Pancreas (tissue), 10 donors: ENCODE data around the gene DBP. TPM values are rescaled to one million over a fixed set of nuclear protein-coding genes. Genes with fewer than 3 reads are reported as not detected.
"Not testable (repeated sequence)": the region's sequence is repeated elsewhere in the genome, so short reads cannot be mapped to it uniquely, and the experiment has no call there.

ENCODE experiments used
- ATAC-seq, 4 donors: fragments of 200-7000 bp; cut with Tn5 transposase; one replicate each; pipeline versions ENCODE4 v1.8.0 to v1.9.1; 2020; ENCODE audit warnings: mild to moderate bottlenecking in 4 of 4, moderate library complexity in 4 of 4
- DNase-seq, 6 donors: peaks; one replicate each; pipeline ENCODE4 v3.0.0-alpha.2; 2020
- FAIRE-seq: peaks from 2 replicates; lab custom pipeline; 2012; peaks lifted over from hg19 to GRCh38; lab: Jason Lieb, UNC
- H3K27ac ChIP-seq, 4 donors: fragments of 200-600 bp; sonication (generic); 1 replicate in 3 of 4; 2 replicates in 1 of 4; pipeline versions ENCODE4 v1.5.0 to v1.8.0; 2020
- H3K27me3 ChIP-seq, 4 donors: fragments of 200-600 bp; one replicate each; pipeline ENCODE4 v1.8.0; 2021
- H3K36me3 ChIP-seq, 3 donors: fragments of 200-600 bp; sonication (generic) in 1 of 3; one replicate each; pipeline versions ENCODE4 v1.5.0 to v1.8.0; 2020 to 2021
- H3K4me1 ChIP-seq, 3 donors: fragments of 200-600 bp; one replicate each; pipeline ENCODE4 v1.8.0; 2021
- H3K4me3 ChIP-seq, 4 donors: fragments of 200-600 bp; sonication (generic) in 2 of 4; one replicate each; pipeline versions ENCODE4 v1.5.0 to v1.8.0; 2020 to 2021
- H3K9me3 ChIP-seq, 4 donors: fragments of 200-600 bp; one replicate each; pipeline ENCODE4 v1.8.0; 2021
- WGBS, 2 donors: extraction: QIAGEN DNeasy Blood & Tissue Kit; methylation state at CpG; one replicate each; pipeline ENCODE4 v1.1.7; 2013; 5-methylcytosine and 5-hydroxymethylcytosine counted together
- intact Hi-C, 3 donors: fragments of 100-400 bp; cut with DNase I; formaldehyde crosslinking; loops; one replicate each; pipeline versions ENCODE4 v1.11.1 to v1.14.2; 2022
- polyA plus RNA-seq, 2 donors: library from polyadenylated mRNA; stranded (reverse); fragments of 200-250 nt; gene quantifications; one replicate each; pipeline ENCODE4 v1.2.3, GENCODE V29; 2013
- total RNA-seq, 6 donors: library from RNA; stranded (reverse); fragmentation: NEBNext Ultra II Directional in 4 of 6; extraction: Animal tissue kit (Norgen Biotek cat#: 25700) in 4 of 6; gene quantifications; one replicate each; pipeline versions ENCODE4 v1.2.1 to v1.2.4, GENCODE V29; 2021 to 2023
- TF ChIP-seq, protein P1 (sequence below), 4 donors: fragments of 200-600 bp; sonication (generic) in 3 of 4; IDR thresholded peaks; one replicate each; pipeline versions ENCODE4 v1.5.0 to v1.8.0; 2021; ENCODE audit warnings: antibody characterized with exemption in 4 of 4
- donor health status: healthy with polysubstance abuse.
- donor health status: DM: no; HTN: no; CAD: no; lungs with moderate emphysema.
- donor health status: DM: no; HTN: no; CAD: no.
- donor health status: control.
- donor health status: control.
- donor health status: Bipolar disorder and iron deficiency.
- donor health status: DM: yes; HTN: yes; CAD: no.
- donor health status: DM: no; HTN: no; CAD: no.
- donor health status: DM: no; HTN: no; CAD: no.
- donor health status: DM: yes; HTN: yes; CAD: no.

The DBP gene, protein sequence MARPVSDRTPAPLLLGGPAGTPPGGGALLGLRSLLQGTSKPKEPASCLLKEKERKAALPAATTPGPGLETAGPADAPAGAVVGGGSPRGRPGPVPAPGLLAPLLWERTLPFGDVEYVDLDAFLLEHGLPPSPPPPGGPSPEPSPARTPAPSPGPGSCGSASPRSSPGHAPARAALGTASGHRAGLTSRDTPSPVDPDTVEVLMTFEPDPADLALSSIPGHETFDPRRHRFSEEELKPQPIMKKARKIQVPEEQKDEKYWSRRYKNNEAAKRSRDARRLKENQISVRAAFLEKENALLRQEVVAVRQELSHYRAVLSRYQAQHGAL
- total RNA-seq (1 to 10 TPM; 3.3 to 8.3 (median 6.5) TPM), polyA plus RNA-seq (10 to 100 TPM in 1 of 2 donors, 1 to 10 TPM in 1; 4.7 to 11.4 TPM)

DNA sequence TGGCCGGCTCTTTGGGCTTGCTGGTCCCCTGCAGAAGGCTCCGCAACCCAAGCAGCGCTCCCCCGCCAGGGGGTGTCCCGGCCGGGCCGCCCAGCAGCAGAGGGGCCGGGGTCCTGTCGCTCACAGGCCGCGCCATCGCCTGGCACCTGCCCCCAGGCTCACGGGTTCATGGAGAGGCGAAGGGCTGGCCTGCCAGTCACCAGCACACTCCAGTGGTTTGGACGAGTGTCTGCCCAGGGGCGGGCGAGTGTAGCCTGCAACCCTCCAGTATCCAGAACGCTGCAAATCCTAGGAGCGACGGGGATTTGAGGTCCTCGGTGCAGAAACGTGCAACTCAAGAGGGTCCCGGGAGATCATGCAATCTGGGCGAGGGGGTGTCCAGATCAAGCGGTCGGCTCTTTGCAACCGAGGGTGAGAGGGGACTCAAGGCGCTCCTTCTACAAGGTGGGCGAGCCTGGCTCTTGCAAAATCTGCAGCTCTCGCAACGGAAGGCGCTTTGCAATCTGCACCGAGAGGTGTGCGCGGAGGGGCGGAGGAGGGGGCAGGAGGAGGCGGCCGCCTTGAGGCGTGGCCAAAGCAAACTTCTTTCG is at the start of gene DBP:
Gene DBP (minus strand): TSS at position 521 of the 590 bp plus-strand sequence. CDS start 385 bp downstream, at position 136.
- no peak for FAIRE-seq
- Histone ChIP-seq H3K36me3 (no peaks in the 10 kb centered on the region), H3K27ac (peak within 1 kb of the TSS; percentile 90 to 97 (median 92)), H3K4me1 (peaks cover 18 to 24% (median 21%) of the 10 kb centered on the region in 3 donors), H3K27me3 (no peaks in the 10 kb centered on the region), H3K4me3 (peak within 1 kb of the TSS; percentile 33 to 84 (median 68)), H3K9me3 (no peaks in the 10 kb centered on the region)
- peak in 5 of 6 donors; percentile 70 to 88 (median 76) for DNase-seq
- TF ChIP-seq, protein P1, sequence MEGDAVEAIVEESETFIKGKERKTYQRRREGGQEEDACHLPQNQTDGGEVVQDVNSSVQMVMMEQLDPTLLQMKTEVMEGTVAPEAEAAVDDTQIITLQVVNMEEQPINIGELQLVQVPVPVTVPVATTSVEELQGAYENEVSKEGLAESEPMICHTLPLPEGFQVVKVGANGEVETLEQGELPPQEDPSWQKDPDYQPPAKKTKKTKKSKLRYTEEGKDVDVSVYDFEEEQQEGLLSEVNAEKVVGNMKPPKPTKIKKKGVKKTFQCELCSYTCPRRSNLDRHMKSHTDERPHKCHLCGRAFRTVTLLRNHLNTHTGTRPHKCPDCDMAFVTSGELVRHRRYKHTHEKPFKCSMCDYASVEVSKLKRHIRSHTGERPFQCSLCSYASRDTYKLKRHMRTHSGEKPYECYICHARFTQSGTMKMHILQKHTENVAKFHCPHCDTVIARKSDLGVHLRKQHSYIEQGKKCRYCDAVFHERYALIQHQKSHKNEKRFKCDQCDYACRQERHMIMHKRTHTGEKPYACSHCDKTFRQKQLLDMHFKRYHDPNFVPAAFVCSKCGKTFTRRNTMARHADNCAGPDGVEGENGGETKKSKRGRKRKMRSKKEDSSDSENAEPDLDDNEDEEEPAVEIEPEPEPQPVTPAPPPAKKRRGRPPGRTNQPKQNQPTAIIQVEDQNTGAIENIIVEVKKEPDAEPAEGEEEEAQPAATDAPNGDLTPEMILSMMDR (IDR thresholded peaks at IDR 0.05) = no peak
- peak in 3 of 4 donors; percentile 2 to 6 (median 5) for ATAC-seq
- intact Hi-C loops = no loop called here
- 0 to 1% methylated on average over 40 of the region's 40 CpGs for WGBS, 2 donors

DNA sequence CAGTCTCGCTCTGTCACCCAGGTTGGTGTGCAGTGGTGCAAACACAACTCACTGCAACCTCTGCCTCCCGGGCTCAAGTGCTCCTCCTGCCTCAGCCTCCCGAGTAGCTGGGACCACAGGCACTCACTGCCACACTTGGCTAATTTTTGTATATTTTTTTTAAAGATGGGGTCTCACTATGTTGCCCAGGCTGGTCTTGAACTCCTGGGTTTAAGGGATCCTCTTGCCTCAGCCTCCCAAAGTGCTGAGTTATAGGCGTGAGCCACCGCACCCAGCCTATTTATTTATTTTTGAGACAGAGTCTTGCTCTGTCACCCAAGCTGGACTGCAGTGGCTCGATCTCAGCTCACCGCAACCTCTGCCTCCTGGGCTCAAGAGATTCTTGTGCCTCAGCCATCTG is 49.5 kb upstream of the DBP start:
- FAIRE-seq, H3K4me3 ChIP-seq, H3K27ac ChIP-seq, ATAC-seq, H3K9me3 ChIP-seq, intact Hi-C loops, H3K36me3 ChIP-seq, H3K27me3 ChIP-seq, DNase-seq, H3K4me1 ChIP-seq: not testable (repeated sequence)
- WGBS, 2 donors = 93 to 95% methylated on average over 7 of the region's 7 CpGs

DNA sequence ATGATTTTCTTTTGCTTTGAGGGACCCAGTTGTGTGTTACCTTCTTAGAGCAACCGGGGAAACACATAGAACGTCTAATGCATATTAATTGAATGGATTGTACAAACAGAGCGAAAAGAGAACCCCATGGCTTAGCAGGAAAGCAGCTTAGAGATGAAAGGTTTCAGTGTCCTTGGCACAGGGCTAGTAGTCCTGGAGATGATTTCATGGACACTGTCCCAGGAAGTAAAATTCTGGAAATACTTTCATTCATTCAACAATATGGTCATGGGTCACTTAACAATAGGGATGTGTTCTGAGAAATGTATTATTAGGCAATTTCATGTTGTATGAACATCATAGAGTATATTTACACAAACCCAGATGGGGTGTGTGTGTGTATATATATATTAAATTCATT is 48.9 kb upstream of the DBP start:
- H3K9me3 ChIP-seq = no peaks in the 10 kb centered on the region
- no peak overlapping the region for H3K27ac ChIP-seq
- ATAC-seq (no peak), DNase-seq (no peak), FAIRE-seq (no peak)
- TF ChIP-seq, protein P1 (IDR thresholded peaks at IDR 0.05) = no peak
- no peaks in the 10 kb centered on the region for H3K36me3 ChIP-seq
- peaks cover 0 to 4% (median 0%) of the 10 kb centered on the region in 3 donors for H3K4me1 ChIP-seq
- no peak overlapping the region for H3K4me3 ChIP-seq
- intact Hi-C loops = no loop called here
- WGBS, 2 donors = 90 to 94% methylated on average over 3 of the region's 3 CpGs
- H3K27me3 ChIP-seq = no peaks in the 10 kb centered on the region

DNA sequence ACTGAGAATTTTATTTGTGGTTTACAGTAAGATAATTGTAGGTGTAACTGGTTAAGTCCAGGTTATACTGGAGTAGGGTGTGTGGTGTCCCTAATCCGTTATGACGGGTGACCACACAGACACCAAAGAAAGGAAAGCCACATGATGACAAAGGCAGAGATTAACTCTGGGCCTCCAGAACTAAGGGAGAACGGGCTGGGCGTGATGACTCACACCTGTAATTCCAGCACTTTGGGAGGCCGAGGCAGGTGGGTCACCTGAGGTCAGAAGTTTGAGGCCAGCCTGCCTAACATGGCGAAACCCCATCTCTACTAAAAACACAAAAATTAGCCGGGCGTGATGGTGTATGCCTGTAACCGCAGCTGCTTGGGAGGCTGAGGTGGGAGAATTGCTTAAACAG is 48.4 kb upstream of the DBP start:
- FAIRE-seq = no peak
- DNase-seq = no peak

DNA sequence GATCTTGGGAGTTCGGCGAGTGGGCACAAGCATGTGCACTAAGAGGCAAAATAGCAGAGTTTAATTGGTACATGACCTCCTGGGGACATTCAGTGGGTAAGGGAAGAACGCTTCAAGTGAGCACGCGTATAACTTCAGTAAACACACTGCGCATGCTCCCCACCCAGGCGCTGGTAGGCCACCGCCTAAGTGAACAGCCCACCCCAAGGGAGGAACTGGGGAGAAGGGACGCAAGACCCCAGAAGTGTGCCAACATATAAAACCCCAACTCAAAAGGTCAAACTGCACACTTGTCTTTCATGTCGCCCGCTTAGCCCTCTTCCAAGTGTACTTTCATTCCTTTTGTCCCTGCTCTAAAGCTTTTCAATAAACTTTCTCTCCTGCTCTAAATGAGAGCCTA is 46.2 kb upstream of the DBP start:
- FAIRE-seq = no peak
- no peak overlapping the region for H3K27ac ChIP-seq
- no peak for ATAC-seq
- H3K4me1 ChIP-seq = peaks cover 0 to 9% (median 5%) of the 10 kb centered on the region in 3 donors
- TF ChIP-seq, protein P1 (IDR thresholded peaks at IDR 0.05) = no peak
- H3K27me3 ChIP-seq = no peaks in the 10 kb centered on the region
- no peak overlapping the region for H3K4me3 ChIP-seq
- H3K36me3 ChIP-seq = no peaks in the 10 kb centered on the region
- intact Hi-C loops = no loop called here
- 82 to 85% methylated on average over 10 to 11 of the region's 11 CpGs for WGBS, 2 donors
- DNase-seq = no peak
- no peaks in the 10 kb centered on the region for H3K9me3 ChIP-seq

More for the DNA sequence above, 48.4 kb upstream of the DBP start:
- intact Hi-C loops = no loop called here
- no peak overlapping the region for H3K4me3 ChIP-seq
- no peaks in the 10 kb centered on the region for H3K9me3 ChIP-seq
- 89% methylated on average over 9 of the region's 9 CpGs for WGBS, 2 donors
- peaks cover 0 to 4% (median 0%) of the 10 kb centered on the region in 3 donors for H3K4me1 ChIP-seq
- TF ChIP-seq, protein P1 (IDR thresholded peaks at IDR 0.05) = no peak
- no peak overlapping the region for H3K27ac ChIP-seq
- no peaks in the 10 kb centered on the region for H3K36me3 ChIP-seq
- H3K27me3 ChIP-seq = no peaks in the 10 kb centered on the region
- ATAC-seq = no peak
